SK-N-SH (cell line): Measurements from ENCODE around the gene GATAD2A. TPM values are rescaled to one million over a fixed set of nuclear protein-coding genes. Genes with fewer than 3 reads are reported as not detected.

Source experiments
- CTCF ChIA-PET: fragments of 300-600, 350-600 bp; formaldehyde crosslinking; extraction: SDS; loops from one replicate; lab custom pipeline; 2021; lab: Yijun Ruan, JAX
- POLR2A ChIA-PET: fragments of 350-600 bp; sonication (Branson Sonifier 250); formaldehyde crosslinking; extraction: SDS; loops from one replicate; lab custom pipeline; 2020; ENCODE audit warnings: antibody characterized with exemption, inconsistent platforms; lab: Yijun Ruan, JAX
- DNase-seq: peaks from one replicate; pipeline ENCODE4 v3.0.0; 2012
- H2AFZ ChIP-seq: fragments of 200-600 bp; sonication (generic); 2 replicates; pipeline ENCODE4 v1.8.1; 2016; ENCODE audit warnings: antibody characterized with exemption, mild to moderate bottlenecking, low read depth
- H3F3A ChIP-seq: fragments of 200-600 bp; sonication (generic); replicated peaks from 2 replicates; pipeline ENCODE3; 2016; ENCODE audit warnings: antibody characterized with exemption, mild to moderate bottlenecking; ENCODE audit not compliant: insufficient read depth
- H3K27ac ChIP-seq, 2 experiments: fragments of 200-500 bp in 1 of 2; fragments of 200-600 bp in 1 of 2; sonication (Bioruptor generic) in 1 of 2; sonication (generic), shearing (Covaris generic) in 1 of 2; 2 replicates each; pipeline versions ENCODE4 v1.5.1 to v1.6.1; 2014 to 2016; ENCODE audit warnings: low read depth in 2 of 2, inconsistent platforms in 1 of 2, low read length in 1 of 2, mild to moderate bottlenecking in 1 of 2, mixed read lengths in 1 of 2
- H3K27me3 ChIP-seq: fragments of 200-600 bp; sonication (generic), shearing (Covaris generic); 2 replicates; pipeline ENCODE4 v1.6.1; 2016; ENCODE audit warnings: mixed run types; ENCODE audit not compliant: insufficient read depth
- H3K36me3 ChIP-seq, 2 experiments: fragments of 200-500 bp in 1 of 2; fragments of 200-600 bp in 1 of 2; sonication (Bioruptor generic) in 1 of 2; sonication (generic) in 1 of 2; replicated peaks in 1 of 2; 2 replicates each; pipeline versions ENCODE3 to v1.5.1; 2014 to 2016; ENCODE audit warnings: low read length in 1 of 2, mild to moderate bottlenecking in 1 of 2; ENCODE audit not compliant: insufficient read depth in 2 of 2, control insufficient read depth in 1 of 2
- H3K4me1 ChIP-seq, 2 experiments: fragments of 200-500 bp in 1 of 2; fragments of 200-600 bp in 1 of 2; sonication (Bioruptor generic) in 1 of 2; sonication (generic), shearing (Covaris generic) in 1 of 2; 2 replicates each; pipeline versions ENCODE4 v1.5.1 to v1.6.1; 2014 to 2016; ENCODE audit warnings: low read depth in 1 of 2, low read length in 1 of 2, mixed run types in 1 of 2; ENCODE audit not compliant: insufficient read depth in 2 of 2, control insufficient read depth in 1 of 2
- H3K4me2 ChIP-seq: fragments of 200-600 bp; sonication (generic), shearing (Covaris generic); 2 replicates; pipeline ENCODE4 v1.6.1; 2017; ENCODE audit warnings: mixed run types
- H3K4me3 ChIP-seq, 2 experiments: fragments of 200-500 bp in 1 of 2; fragments of 200-600 bp in 1 of 2; sonication (Bioruptor generic) in 1 of 2; sonication (generic), shearing (Covaris generic) in 1 of 2; 2 replicates each; pipeline versions ENCODE4 v1.5.1 to v1.8.1; 2014 to 2016; ENCODE audit warnings: low read depth in 2 of 2, inconsistent platforms in 1 of 2, low read length in 1 of 2, mild to moderate bottlenecking in 1 of 2, mixed read lengths in 1 of 2, moderate library complexity in 1 of 2
- H3K79me2 ChIP-seq: fragments of 200-600 bp; sonication (generic); 2 replicates; pipeline ENCODE4 v1.8.1; 2017; ENCODE audit warnings: mild to moderate bottlenecking; ENCODE audit not compliant: insufficient read depth
- H3K9ac ChIP-seq: fragments of 200-600 bp; sonication (generic); 2 replicates; pipeline ENCODE4 v1.6.1; 2017; ENCODE audit warnings: mixed run types
- H3K9me2 ChIP-seq: fragments of 200-600 bp; sonication (generic); 2 replicates; pipeline ENCODE4 v1.6.1; 2017; ENCODE audit warnings: mixed run types
- H3K9me3 ChIP-seq: fragments of 200-600 bp; sonication (generic); 2 replicates; pipeline ENCODE4 v1.6.1; 2017; ENCODE audit warnings: mixed run types, mild to moderate bottlenecking, moderate library complexity
- H4K20me1 ChIP-seq: fragments of 200-600 bp; sonication (generic); 2 replicates; pipeline ENCODE4 v1.6.1; 2017; ENCODE audit warnings: mild to moderate bottlenecking, mixed run types; ENCODE audit not compliant: insufficient read depth
- ELF1 ChIP-seq: IDR thresholded peaks from 2 replicates; pipeline ENCODE4 v1.4.0; 2012
- FOXJ3 ChIP-seq: sonication (generic); formaldehyde crosslinking; IDR thresholded peaks from 2 replicates; pipeline ENCODE4 v1.5.1; 2020; ENCODE audit warnings: mild to moderate bottlenecking, missing genetic modification reagents
- MXI1 ChIP-seq: IDR thresholded peaks from 2 replicates; pipeline ENCODE4 v1.6.1; 2012; ENCODE audit warnings: mild to moderate bottlenecking, low read depth, low read length, improper control_type of control experiment
- NFIC ChIP-seq: IDR thresholded peaks from 2 replicates; pipeline ENCODE4 v1.4.0; 2012; ENCODE audit warnings: borderline replicate concordance
- NRF1 ChIP-seq: IDR thresholded peaks from 2 replicates; pipeline ENCODE4 v1.6.1; 2012; ENCODE audit warnings: low read depth, mild to moderate bottlenecking, low read length
- POLR2AphosphoS5 ChIP-seq: IDR thresholded peaks from 2 replicates; pipeline ENCODE4 v1.6.1; 2012; ENCODE audit warnings: low read depth, low read length
- RAD21 ChIP-seq: IDR thresholded peaks from 2 replicates; pipeline ENCODE4 v1.6.1; 2012; ENCODE audit warnings: mild to moderate bottlenecking, low read length
- RCOR1 ChIP-seq: fragments of 150-350 bp; IDR thresholded peaks from 2 replicates; pipeline ENCODE4 v1.6.1; 2017; ENCODE audit warnings: antibody characterized with exemption, low read length
- RFX5 ChIP-seq: IDR thresholded peaks from 2 replicates; pipeline ENCODE4 v1.6.1; 2012; ENCODE audit warnings: mild to moderate bottlenecking, improper control_type of control experiment, low read length
- RXRA ChIP-seq: IDR thresholded peaks from 2 replicates; pipeline ENCODE4 v1.4.0; 2012; ENCODE audit warnings: low read depth, mild to moderate bottlenecking, borderline replicate concordance
- TAF1 ChIP-seq: IDR thresholded peaks from 2 replicates; pipeline ENCODE4 v1.6.1; 2012; ENCODE audit warnings: low read depth, mild to moderate bottlenecking, low read length, moderate library complexity, borderline replicate concordance
- YY1 ChIP-seq: IDR thresholded peaks from 2 replicates; pipeline ENCODE4 v1.4.0; 2012; ENCODE audit warnings: low read depth, mild to moderate bottlenecking
- WGBS: methylation state at CpG from one replicate; pipeline ENCODE4 v1.1.6; 2017; ENCODE audit warnings: low lambda C conversion rate; 5-methylcytosine and 5-hydroxymethylcytosine counted together
- polyA plus RNA-seq, 3 experiments: library from polyadenylated mRNA; depleted of rRNA; stranded (reverse); fragments of >200 nt; gene quantifications; 2 replicates each; pipeline ENCODE4 v1.2.3, GENCODE V29; 2012
- TF ChIP-seq, protein P1 (sequence below): IDR thresholded peaks from 2 replicates; pipeline ENCODE4; 2012
- TF ChIP-seq, protein P2 (sequence below): fragments of 150-350 bp; IDR thresholded peaks from 2 replicates; pipeline ENCODE4 v1.6.1; 2016; ENCODE audit warnings: mild to moderate bottlenecking, low read depth, low read length
- TF ChIP-seq, protein P3 (sequence below): IDR thresholded peaks from 2 replicates; pipeline ENCODE4 v1.4.0; 2012; ENCODE audit warnings: low read depth, borderline replicate concordance
- TF ChIP-seq, protein P4 (sequence below): IDR thresholded peaks from 2 replicates; pipeline ENCODE4 v1.6.1; 2012; ENCODE audit warnings: mild to moderate bottlenecking, low read depth, low read length, moderate library complexity
- TF ChIP-seq, protein P5 (sequence below): fragments of 150-350 bp; IDR thresholded peaks from 2 replicates; pipeline ENCODE4 v1.6.1; 2017; ENCODE audit warnings: antibody characterized with exemption, low read length, low read depth, borderline replicate concordance

GATAD2A gene
- polyA plus RNA-seq, 1 of the 3 experiments (the other 2 are of a cell fraction) = 36.6 TPM

DNA sequence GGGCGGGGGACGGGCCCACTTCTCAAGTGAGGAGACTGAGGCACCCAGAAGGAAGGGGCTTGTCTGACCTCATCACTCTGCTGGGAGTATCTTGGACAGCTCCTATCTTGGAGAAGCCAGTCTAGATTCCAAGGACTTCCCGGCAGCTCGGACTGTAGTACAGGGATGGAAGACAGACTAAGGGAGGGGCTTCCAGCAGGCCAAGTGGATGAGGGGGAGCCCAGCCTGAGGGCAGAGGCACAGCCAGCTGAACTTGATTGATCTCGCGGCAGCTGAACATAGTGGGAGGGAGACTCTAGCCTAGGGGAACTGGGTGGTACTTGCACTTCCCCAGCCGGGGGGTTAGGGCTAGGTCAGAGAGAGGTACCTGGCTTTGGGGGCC lies 133.3 kb downstream of the GATAD2A start:
- no peaks in the 10 kb centered on the region for H3K9me2 ChIP-seq
- H3K27ac ChIP-seq = no peak overlapping the region
- H2AFZ ChIP-seq = no peak overlapping the region
- no peak overlapping the region for H3K9ac ChIP-seq
- H3K36me3 ChIP-seq = no peaks in the 10 kb centered on the region
- peak overlapping the region; percentile 78; the same call in 1 of the 2 replicates for H3K4me2 ChIP-seq
- no peak for DNase-seq
- POLR2A ChIA-PET = interaction anchor here (0.7 kb wide), 1 partner anchor 130 kb away, joined by 4 read pairs; the partner anchor contains the start of gene ZNF101
- no peaks in the 10 kb centered on the region for H3K9me3 ChIP-seq
- H3K27me3 ChIP-seq = no peaks in the 10 kb centered on the region
- H3K79me2 ChIP-seq = no peaks in the 10 kb centered on the region
- H3K4me3 ChIP-seq = peak overlapping the region in 1 of 2 experiments; percentile 44; a peak in 2 of 4 replicates
- no peak for TF ChIP-seq NFIC
- TF ChIP-seq RFX5 = no peak
- TF ChIP-seq, protein P1, sequence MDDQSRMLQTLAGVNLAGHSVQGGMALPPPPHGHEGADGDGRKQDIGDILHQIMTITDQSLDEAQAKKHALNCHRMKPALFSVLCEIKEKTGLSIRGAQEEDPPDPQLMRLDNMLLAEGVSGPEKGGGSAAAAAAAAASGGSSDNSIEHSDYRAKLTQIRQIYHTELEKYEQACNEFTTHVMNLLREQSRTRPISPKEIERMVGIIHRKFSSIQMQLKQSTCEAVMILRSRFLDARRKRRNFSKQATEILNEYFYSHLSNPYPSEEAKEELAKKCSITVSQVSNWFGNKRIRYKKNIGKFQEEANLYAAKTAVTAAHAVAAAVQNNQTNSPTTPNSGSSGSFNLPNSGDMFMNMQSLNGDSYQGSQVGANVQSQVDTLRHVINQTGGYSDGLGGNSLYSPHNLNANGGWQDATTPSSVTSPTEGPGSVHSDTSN = no peak
- no peak for TF ChIP-seq FOXJ3 (CRISPR knock-in tag)
- TF ChIP-seq RAD21 = no peak
- TF ChIP-seq TAF1 = no peak
- TF ChIP-seq NRF1 = no peak
- no peak for TF ChIP-seq POLR2AphosphoS5
- TF ChIP-seq, protein P2, sequence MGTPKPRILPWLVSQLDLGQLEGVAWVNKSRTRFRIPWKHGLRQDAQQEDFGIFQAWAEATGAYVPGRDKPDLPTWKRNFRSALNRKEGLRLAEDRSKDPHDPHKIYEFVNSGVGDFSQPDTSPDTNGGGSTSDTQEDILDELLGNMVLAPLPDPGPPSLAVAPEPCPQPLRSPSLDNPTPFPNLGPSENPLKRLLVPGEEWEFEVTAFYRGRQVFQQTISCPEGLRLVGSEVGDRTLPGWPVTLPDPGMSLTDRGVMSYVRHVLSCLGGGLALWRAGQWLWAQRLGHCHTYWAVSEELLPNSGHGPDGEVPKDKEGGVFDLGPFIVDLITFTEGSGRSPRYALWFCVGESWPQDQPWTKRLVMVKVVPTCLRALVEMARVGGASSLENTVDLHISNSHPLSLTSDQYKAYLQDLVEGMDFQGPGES = no peak
- TF ChIP-seq, protein P3, sequence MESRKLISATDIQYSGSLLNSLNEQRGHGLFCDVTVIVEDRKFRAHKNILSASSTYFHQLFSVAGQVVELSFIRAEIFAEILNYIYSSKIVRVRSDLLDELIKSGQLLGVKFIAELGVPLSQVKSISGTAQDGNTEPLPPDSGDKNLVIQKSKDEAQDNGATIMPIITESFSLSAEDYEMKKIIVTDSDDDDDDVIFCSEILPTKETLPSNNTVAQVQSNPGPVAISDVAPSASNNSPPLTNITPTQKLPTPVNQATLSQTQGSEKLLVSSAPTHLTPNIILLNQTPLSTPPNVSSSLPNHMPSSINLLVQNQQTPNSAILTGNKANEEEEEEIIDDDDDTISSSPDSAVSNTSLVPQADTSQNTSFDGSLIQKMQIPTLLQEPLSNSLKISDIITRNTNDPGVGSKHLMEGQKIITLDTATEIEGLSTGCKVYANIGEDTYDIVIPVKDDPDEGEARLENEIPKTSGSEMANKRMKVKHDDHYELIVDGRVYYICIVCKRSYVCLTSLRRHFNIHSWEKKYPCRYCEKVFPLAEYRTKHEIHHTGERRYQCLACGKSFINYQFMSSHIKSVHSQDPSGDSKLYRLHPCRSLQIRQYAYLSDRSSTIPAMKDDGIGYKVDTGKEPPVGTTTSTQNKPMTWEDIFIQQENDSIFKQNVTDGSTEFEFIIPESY = no peak
- TF ChIP-seq RCOR1 = no peak
- TF ChIP-seq RXRA = no peak
- TF ChIP-seq ELF1 = no peak
- TF ChIP-seq YY1 = no peak
- TF ChIP-seq, protein P4, sequence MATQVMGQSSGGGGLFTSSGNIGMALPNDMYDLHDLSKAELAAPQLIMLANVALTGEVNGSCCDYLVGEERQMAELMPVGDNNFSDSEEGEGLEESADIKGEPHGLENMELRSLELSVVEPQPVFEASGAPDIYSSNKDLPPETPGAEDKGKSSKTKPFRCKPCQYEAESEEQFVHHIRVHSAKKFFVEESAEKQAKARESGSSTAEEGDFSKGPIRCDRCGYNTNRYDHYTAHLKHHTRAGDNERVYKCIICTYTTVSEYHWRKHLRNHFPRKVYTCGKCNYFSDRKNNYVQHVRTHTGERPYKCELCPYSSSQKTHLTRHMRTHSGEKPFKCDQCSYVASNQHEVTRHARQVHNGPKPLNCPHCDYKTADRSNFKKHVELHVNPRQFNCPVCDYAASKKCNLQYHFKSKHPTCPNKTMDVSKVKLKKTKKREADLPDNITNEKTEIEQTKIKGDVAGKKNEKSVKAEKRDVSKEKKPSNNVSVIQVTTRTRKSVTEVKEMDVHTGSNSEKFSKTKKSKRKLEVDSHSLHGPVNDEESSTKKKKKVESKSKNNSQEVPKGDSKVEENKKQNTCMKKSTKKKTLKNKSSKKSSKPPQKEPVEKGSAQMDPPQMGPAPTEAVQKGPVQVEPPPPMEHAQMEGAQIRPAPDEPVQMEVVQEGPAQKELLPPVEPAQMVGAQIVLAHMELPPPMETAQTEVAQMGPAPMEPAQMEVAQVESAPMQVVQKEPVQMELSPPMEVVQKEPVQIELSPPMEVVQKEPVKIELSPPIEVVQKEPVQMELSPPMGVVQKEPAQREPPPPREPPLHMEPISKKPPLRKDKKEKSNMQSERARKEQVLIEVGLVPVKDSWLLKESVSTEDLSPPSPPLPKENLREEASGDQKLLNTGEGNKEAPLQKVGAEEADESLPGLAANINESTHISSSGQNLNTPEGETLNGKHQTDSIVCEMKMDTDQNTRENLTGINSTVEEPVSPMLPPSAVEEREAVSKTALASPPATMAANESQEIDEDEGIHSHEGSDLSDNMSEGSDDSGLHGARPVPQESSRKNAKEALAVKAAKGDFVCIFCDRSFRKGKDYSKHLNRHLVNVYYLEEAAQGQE = no peak
- TF ChIP-seq, protein P5, sequence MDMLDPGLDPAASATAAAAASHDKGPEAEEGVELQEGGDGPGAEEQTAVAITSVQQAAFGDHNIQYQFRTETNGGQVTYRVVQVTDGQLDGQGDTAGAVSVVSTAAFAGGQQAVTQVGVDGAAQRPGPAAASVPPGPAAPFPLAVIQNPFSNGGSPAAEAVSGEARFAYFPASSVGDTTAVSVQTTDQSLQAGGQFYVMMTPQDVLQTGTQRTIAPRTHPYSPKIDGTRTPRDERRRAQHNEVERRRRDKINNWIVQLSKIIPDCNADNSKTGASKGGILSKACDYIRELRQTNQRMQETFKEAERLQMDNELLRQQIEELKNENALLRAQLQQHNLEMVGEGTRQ = no peak
- no peak for TF ChIP-seq MXI1
- peaks cover 0 to 23% of the 10 kb centered on the region in 2 experiments; a peak in 1 of 4 replicates for H3K4me1 ChIP-seq
- H4K20me1 ChIP-seq = no peaks in the 10 kb centered on the region
- CTCF ChIA-PET = interaction anchor here (1.6 to 15.3 kb wide), 3 partner anchors 9 to 105 kb away, joined by 5 to 258 read pairs (median 7); partner anchors contain the start of genes GMIP and YJEFN3
- peaks cover 7% of the 10 kb centered on the region for H3F3A ChIP-seq
- WGBS = 81% methylated on average over 5 of the region's 7 CpGs
